Mesendoderm (in vitro differentiated cells): ENCODE data around the gene CMC2.

ENCODE experiments used
- DNase-seq: peaks from one replicate; pipeline ENCODE4 v3.0.0; 2013
- H2AK5ac ChIP-seq: 2 replicates; pipeline ENCODE4 v1.6.1; 2013; ENCODE audit warnings: low read length, inconsistent platforms
- H2BK120ac ChIP-seq: 2 replicates; pipeline ENCODE4 v1.6.1; 2013; ENCODE audit warnings: low read depth, mild to moderate bottlenecking, low read length, moderate library complexity, mixed read lengths
- H2BK15ac ChIP-seq: replicated peaks from 2 replicates; pipeline ENCODE4 v1.6.1; 2013; ENCODE audit warnings: low read depth, mild to moderate bottlenecking, moderate library complexity
- H2BK5ac ChIP-seq: 2 replicates; pipeline ENCODE4 v1.6.1; 2013; ENCODE audit warnings: low read length, inconsistent platforms
- H3K18ac ChIP-seq: 2 replicates; pipeline ENCODE4 v1.6.1; 2013; ENCODE audit warnings: mild to moderate bottlenecking, low read length, mixed read lengths
- H3K23ac ChIP-seq: one replicate; pipeline ENCODE4 v1.6.1; 2013; ENCODE audit warnings: low read length
- H3K27ac ChIP-seq: 2 replicates; pipeline ENCODE4 v1.5.1; 2013; ENCODE audit warnings: low read depth, mild to moderate bottlenecking, inconsistent platforms, low read length, moderate library complexity
- H3K27me3 ChIP-seq: 2 replicates; pipeline ENCODE4 v1.6.1; 2013; ENCODE audit warnings: low read length, control low read depth, mild to moderate bottlenecking, inconsistent platforms; ENCODE audit not compliant: insufficient read depth, poor library complexity
- H3K36me3 ChIP-seq: 2 replicates; pipeline ENCODE4 v1.6.1; 2013; ENCODE audit warnings: low read length, inconsistent platforms; ENCODE audit not compliant: control insufficient read depth, insufficient read depth
- H3K4ac ChIP-seq: one replicate; pipeline ENCODE4 v1.6.1; 2013; ENCODE audit warnings: low read depth, mild to moderate bottlenecking, low read length, moderate library complexity
- H3K4me1 ChIP-seq: 2 replicates; pipeline ENCODE4 v1.6.1; 2013; ENCODE audit warnings: low read depth, low read length, inconsistent platforms; ENCODE audit not compliant: control insufficient read depth
- H3K4me2 ChIP-seq: 2 replicates; pipeline ENCODE4 v1.6.1; 2013; ENCODE audit warnings: low read length
- H3K4me3 ChIP-seq: 2 replicates; pipeline ENCODE4 v1.5.1; 2013; ENCODE audit warnings: mild to moderate bottlenecking, low read length
- H3K56ac ChIP-seq: one replicate; pipeline ENCODE4 v1.6.1; 2013; ENCODE audit warnings: low read length
- H3K79me1 ChIP-seq: 2 replicates; pipeline ENCODE4 v1.6.1; 2013; ENCODE audit warnings: low read length, inconsistent platforms
- H3K79me2 ChIP-seq: 2 replicates; pipeline ENCODE4 v1.6.1; 2013; ENCODE audit warnings: mild to moderate bottlenecking, low read length; ENCODE audit not compliant: control insufficient read depth, insufficient read depth
- H3K9ac ChIP-seq: 2 replicates; pipeline ENCODE4 v1.6.1; 2013; ENCODE audit warnings: low read length, inconsistent platforms
- H4K5ac ChIP-seq: one replicate; pipeline ENCODE4 v1.6.1; 2013; ENCODE audit warnings: low read length
- H4K8ac ChIP-seq: one replicate; pipeline ENCODE4 v1.6.1; 2013; ENCODE audit warnings: low read depth, mild to moderate bottlenecking, control low read depth, low read length, moderate library complexity
- WGBS: extraction: QIAGEN DNeasy Blood & Tissue Kit; methylation state at CpG from one replicate; pipeline ENCODE4 v1.1.7; 2013; ENCODE audit warnings: low lambda C conversion rate, missing lambda C conversion rate; ENCODE audit not compliant: insufficient coverage; ENCODE audit errors: extremely low coverage; 5-methylcytosine and 5-hydroxymethylcytosine counted together

CMC2 gene

GRCh38 chr16:81040131-81040530, 33.4 kb upstream of the CMC2 start:
- H4K5ac ChIP-seq, result no peak overlapping the region

GRCh38 chr16:81036751-81037350, 30.2 kb upstream of the CMC2 start:
- Histone ChIP-seq H3K27ac (no peak overlapping the region), H3K9ac (peak overlapping the region; percentile 93), H3K27me3 (no peaks in the 10 kb centered on the region), H3K4me3 (peak overlapping the region; percentile 54), H3K79me1 (peaks cover 18% of the 10 kb centered on the region), H2AK5ac (no peak overlapping the region), H3K4me2 (peak overlapping the region; percentile 77), H2BK120ac (no peak overlapping the region), H4K5ac (no peak overlapping the region), H3K79me2 (peaks cover 26% of the 10 kb centered on the region), H3K4ac (no peak overlapping the region), H3K23ac (no peak overlapping the region), H3K4me1 (peaks cover 4% of the 10 kb centered on the region), H2BK15ac (no peak overlapping the region), H2BK5ac (no peak overlapping the region), H3K56ac (peak overlapping the region; percentile 94), H4K8ac (no peak overlapping the region), H3K18ac (peak overlapping the region; percentile 94), H3K36me3 (peaks cover 3% of the 10 kb centered on the region)
- WGBS, result no CpG with 5 or more reads among the region's 10 CpGs
- DNase-seq, result no peak

More at GRCh38 chr16:81040131-81040530, 33.4 kb upstream of the CMC2 start:
- Histone ChIP-seq H2BK5ac (no peak overlapping the region), H3K23ac (no peak overlapping the region), H3K18ac (no peak overlapping the region), H3K36me3 (peaks cover 7% of the 10 kb centered on the region), H3K27ac (no peak overlapping the region), H2AK5ac (no peak overlapping the region), H3K4me2 (no peak overlapping the region), H3K56ac (no peak overlapping the region), H3K79me1 (peaks cover 18% of the 10 kb centered on the region), H3K4ac (no peak overlapping the region), H3K4me3 (no peak overlapping the region), H3K27me3 (no peaks in the 10 kb centered on the region), H2BK120ac (no peak overlapping the region), H3K9ac (no peak overlapping the region), H4K8ac (no peak overlapping the region), H3K4me1 (peaks cover 4% of the 10 kb centered on the region), H2BK15ac (no peak overlapping the region), H3K79me2 (peaks cover 26% of the 10 kb centered on the region)
- WGBS, result no CpG with 5 or more reads among the region's 2 CpGs
- DNase-seq, result no peak

GRCh38 chr16:81035975-81036750, 29.5 kb upstream of the CMC2 start:
- H3K23ac ChIP-seq, result no peak overlapping the region
- peak overlapping the region; percentile 93 for H3K9ac ChIP-seq
- H3K27ac ChIP-seq, result peak overlapping the region; percentile 33
- H3K4me2 ChIP-seq, result peak overlapping the region; percentile 77
- peak overlapping the region; percentile 94 for H3K18ac ChIP-seq
- H2AK5ac ChIP-seq, result no peak overlapping the region
- H3K4ac ChIP-seq, result peak overlapping the region; percentile 58
- no peaks in the 10 kb centered on the region for H3K36me3 ChIP-seq
- peak overlapping the region; percentile 84 for H4K8ac ChIP-seq
- peak; percentile 53 for DNase-seq
- H3K79me2 ChIP-seq, result peaks cover 26% of the 10 kb centered on the region
- no peak overlapping the region for H4K5ac ChIP-seq
- no peak overlapping the region for H2BK5ac ChIP-seq
- H3K27me3 ChIP-seq, result no peaks in the 10 kb centered on the region
- peak overlapping the region; percentile 94 for H3K56ac ChIP-seq
- peaks cover 18% of the 10 kb centered on the region for H3K79me1 ChIP-seq
- H2BK15ac ChIP-seq, result no peak overlapping the region
- H2BK120ac ChIP-seq, result no peak overlapping the region
- H3K4me1 ChIP-seq, result peaks cover 4% of the 10 kb centered on the region
- peak overlapping the region; percentile 54 for H3K4me3 ChIP-seq
- no CpG with 5 or more reads among the region's 80 CpGs for WGBS

- peak within 1 kb of the TSS; percentile 94 for H3K56ac ChIP-seq
- H3K27me3 ChIP-seq, result no peaks in the 10 kb centered on the region
- peak; percentile 94 for DNase-seq
- H3K79me1 ChIP-seq, result peaks cover 15% of the 10 kb centered on the region
- H3K79me2 ChIP-seq, result peaks cover 26% of the 10 kb centered on the region
- peak within 1 kb of the TSS; percentile 77 for H3K4me2 ChIP-seq
- no peak within 1 kb of the TSS for H2BK120ac ChIP-seq
- peak within 1 kb of the TSS; percentile 54 for H3K4me3 ChIP-seq
- WGBS, result no CpG with 5 or more reads among the region's 54 CpGs
- H2BK5ac ChIP-seq, result no peak within 1 kb of the TSS
- H4K5ac ChIP-seq, result no peak within 1 kb of the TSS
- H3K27ac ChIP-seq, result peak within 1 kb of the TSS; percentile 33
- H3K9ac ChIP-seq, result peak within 1 kb of the TSS; percentile 93
- peak within 1 kb of the TSS; percentile 94 for H3K18ac ChIP-seq
- H3K4ac ChIP-seq, result peak within 1 kb of the TSS; percentile 58
- no peak within 1 kb of the TSS for H3K23ac ChIP-seq
- no peak within 1 kb of the TSS for H2AK5ac ChIP-seq
- no peak within 1 kb of the TSS for H2BK15ac ChIP-seq
- H4K8ac ChIP-seq, result peak within 1 kb of the TSS; percentile 84
- no peaks in the 10 kb centered on the region for H3K36me3 ChIP-seq
- peaks cover 4% of the 10 kb centered on the region for H3K4me1 ChIP-seq
Measured at GRCh38 chr16:81035398-81035974, 28.8 kb upstream of the CMC2 start, which contains the start of gene ATMIN. Gene ATMIN, plus strand, starts transcription at chr16:81035842. Its CDS starts 29 bp downstream, at chr16:81035871.

GRCh38 chr16:81029930-81030604, 23.4 kb upstream of the CMC2 start:
- H3K9ac ChIP-seq, result no peak overlapping the region
- H3K4me2 ChIP-seq, result no peak overlapping the region
- no peak overlapping the region for H4K8ac ChIP-seq
- no peak overlapping the region for H4K5ac ChIP-seq
- no peak for DNase-seq
- H3K18ac ChIP-seq, result no peak overlapping the region
- H3K79me1 ChIP-seq, result no peaks in the 10 kb centered on the region
- no peak overlapping the region for H2BK15ac ChIP-seq
- WGBS, result no CpG with 5 or more reads among the region's 11 CpGs
- no peak overlapping the region for H3K23ac ChIP-seq
- no peak overlapping the region for H2AK5ac ChIP-seq
- H3K4ac ChIP-seq, result no peak overlapping the region
- H3K4me1 ChIP-seq, result no peaks in the 10 kb centered on the region
- no peak overlapping the region for H3K4me3 ChIP-seq
- no peak overlapping the region for H2BK120ac ChIP-seq
- peaks cover 2% of the 10 kb centered on the region for H3K36me3 ChIP-seq
- no peaks in the 10 kb centered on the region for H3K27me3 ChIP-seq
- H3K27ac ChIP-seq, result no peak overlapping the region
- no peak overlapping the region for H3K56ac ChIP-seq
- H3K79me2 ChIP-seq, result no peaks in the 10 kb centered on the region
- H2BK5ac ChIP-seq, result no peak overlapping the region
